Adrenal gland (tissue), 12 donors: ENCODE data around the gene ATG9A. TPM values are rescaled to one million over a fixed set of nuclear protein-coding genes. Genes with fewer than 3 reads are reported as not detected.

Experiments
- DNase-seq, 7 donors: peaks; one replicate each; pipeline ENCODE4 v3.0.0-alpha.2; 2019 to 2020
- H3K27ac ChIP-seq, 5 donors: fragments of 200-600 bp; sonication (generic) in 4 of 5; 1 replicate in 3 of 5; 2 replicates in 2 of 5; pipeline versions ENCODE4 v1.5.1 to v1.8.0; 2016 to 2020; ENCODE audit warnings: mild to moderate bottlenecking in 1 of 5
- H3K27me3 ChIP-seq: fragments of 200-600 bp; 2 replicates; pipeline ENCODE4 v1.8.0; 2021
- H3K36me3 ChIP-seq, 2 donors: fragments of 200-600 bp; replicated peaks in 1 of 2; 1 replicate in 1 of 2; 2 replicates in 1 of 2; pipeline versions ENCODE4 v1.5.1 to v1.8.0; 2018 to 2022
- H3K4me1 ChIP-seq, 2 donors: fragments of 200-600 bp; replicated peaks in 1 of 2; 1 replicate in 1 of 2; 2 replicates in 1 of 2; pipeline versions ENCODE4 v1.5.1 to v1.8.0; 2018 to 2021
- H3K4me3 ChIP-seq, 4 donors: fragments of 200-600 bp; sonication (generic) in 3 of 4; one replicate each; pipeline ENCODE4 v1.5.1; 2016 to 2018
- H3K9me3 ChIP-seq, 3 donors: fragments of 200-600 bp; sonication (generic) in 1 of 3; replicated peaks in 1 of 3; 1 replicate in 2 of 3; 2 replicates in 1 of 3; pipeline versions ENCODE4 v1.5.1 to v1.8.0; 2016 to 2021
- CTCF ChIP-seq, 6 experiments: fragments of 450-650 bp in 4 of 6; fragments of 200-600 bp in 2 of 6; sonication (generic) in 1 of 6; IDR thresholded peaks; 1 replicate in 5 of 6; 2 replicates in 1 of 6; pipeline versions ENCODE4 v1.5.1 to v1.8.0; 2016 to 2021; ENCODE audit warnings: antibody characterized with exemption in 6 of 6, mild to moderate bottlenecking in 2 of 6, moderate library complexity in 1 of 6
- POLR2A ChIP-seq, 2 donors: fragments of 450-650 bp; IDR thresholded peaks; one replicate each; pipeline ENCODE4 v1.6.1; 2017; ENCODE audit warnings: antibody characterized with exemption in 2 of 2, mild to moderate bottlenecking in 2 of 2, moderate library complexity in 1 of 2
- WGBS, 4 donors: extraction: QIAGEN DNeasy Blood & Tissue Kit in 2 of 4; methylation state at CpG; one replicate each; pipeline versions ENCODE4 v1.1.5 to v1.1.7; 2013 to 2017; 5-methylcytosine and 5-hydroxymethylcytosine counted together
- intact Hi-C, 2 donors: fragments of 100-400 bp; cut with DNase I; formaldehyde crosslinking; loops; one replicate each; pipeline versions ENCODE4 v1.14.1 to v1.15.0; 2022 to 2023
- polyA plus RNA-seq, 3 donors: library from polyadenylated mRNA; stranded (reverse); fragments of 200-250 nt in 2 of 3; fragments of 350-450 nt in 1 of 3; fragmentation: Illumina TruSeq in 1 of 3; extraction: RNeasy Lipid Tissue Mini Kit (QIAGEN cat#74804) in 1 of 3; gene quantifications; one replicate each; pipeline ENCODE4 v1.2.3, GENCODE V29; 2013 to 2014
- total RNA-seq, 9 donors: library from RNA; depleted of rRNA in 4 of 9; stranded (reverse); fragments of >200 nt in 4 of 9; fragments of 120-200 nt in 1 of 9; fragmentation: NEBNext Ultra II Directional in 1 of 9; extraction: Animal tissue kit (Norgen Biotek cat#: 25700) in 1 of 9; gene quantifications; one replicate each; pipeline versions ENCODE4 v1.1.0 to v1.2.4, GENCODE V29; 2013 to 2023
- donor health status: healthy with polysubstance abuse.
- donor health status: Bipolar disorder and iron deficiency.
- donor health status: DM: yes; HTN: yes; CAD: no.
- donor health status: DM: no; HTN: no; CAD: no.
- donor health status: DM: no; HTN: no; CAD: no.
- donor health status: DM: yes; HTN: yes; CAD: no.

Gene ATG9A
- total and polyA plus RNA-seq, 12 donors = 13.0 to 73.1 (median 51.3) TPM

GRCh38 chr2:219169930-219170654 lies 59.3 kb downstream of the ATG9A start, which contains the start of gene SLC23A3:
TSS of gene SLC23A3 (minus strand) at chr2:219170029. CDS start at chr2:219169984, 45 bp downstream.
- H3K27ac ChIP-seq = peak within 1 kb of the TSS in 3 of 5 donors; percentile 62 to 85 (median 75)
- peaks cover 0 to 31% of the 10 kb centered on the region in 2 donors for H3K36me3 ChIP-seq
- TF ChIP-seq CTCF (IDR thresholded peaks at IDR 0.05) (no peak), POLR2A (IDR thresholded peaks at IDR 0.05) (no peak)
- H3K4me1 ChIP-seq = peaks cover 0 to 11% of the 10 kb centered on the region in 2 donors
- H3K4me3 ChIP-seq = no peak within 1 kb of the TSS
- 86 to 90% (median 89%) methylated on average over 10 of the region's 10 CpGs for WGBS, 4 donors
- no peaks in the 10 kb centered on the region for H3K27me3 ChIP-seq
- intact Hi-C loops = loop anchor here (5.0 to 10.0 kb wide), 2 partner anchors 42 to 45 kb away; partner anchors contain the start of gene ABCB6 (in 1 of the 2)
- DNase-seq = no peak
- no peaks in the 10 kb centered on the region for H3K9me3 ChIP-seq

Other genes with a start within 250 kb of the ATG9A start
- gene FEV, start 244.5 kb downstream of the ATG9A start, total RNA-seq = 1 to 10 TPM in 3 of 9 donors, under 1 TPM in 2, not detected in 4; 0.22 to 7.2 (median 1.2) TPM
- 10 to 100 TPM in 1 of 3 donors, 1 to 10 TPM in 2; 3.5 to 16.5 (median 5.3) TPM for gene FEV, start 244.5 kb downstream of the ATG9A start, polyA plus RNA-seq
- 1 to 10 TPM in 3 of 9 donors, under 1 TPM in 2, not detected in 4; 0.39 to 6.8 (median 2.1) TPM for gene CRYBA2, start 236.2 kb downstream of the ATG9A start, total RNA-seq
- 10 to 100 TPM in 1 of 3 donors, 1 to 10 TPM in 2; 1.6 to 26.6 (median 7.2) TPM for gene CRYBA2, start 236.2 kb downstream of the ATG9A start, polyA plus RNA-seq
- under 1 TPM in 2 of 9 donors, not detected in 7; 0.04 to 0.06 TPM for gene CFAP65, start 188.1 kb downstream of the ATG9A start, total RNA-seq
- gene CFAP65, start 188.1 kb downstream of the ATG9A start, polyA plus RNA-seq = under 1 TPM; 0.05 to 0.16 (median 0.10) TPM
- gene IHH, start 168.7 kb downstream of the ATG9A start, total RNA-seq = under 1 TPM in 1 of 9 donors, not detected in 8; 0.11 TPM
- under 1 TPM in 1 of 3 donors, not detected in 2; 0.17 TPM for gene IHH, start 168.7 kb downstream of the ATG9A start, polyA plus RNA-seq
- 10 to 100 TPM; 11.9 to 22.9 (median 17.8) TPM for gene NHEJ1, start 68.8 kb downstream of the ATG9A start, total RNA-seq
- gene NHEJ1, start 68.8 kb downstream of the ATG9A start, polyA plus RNA-seq = 10 to 100 TPM in 1 of 3 donors, 1 to 10 TPM in 2; 5.7 to 26.0 (median 7.1) TPM
- gene SLC23A3, start 59.6 kb downstream of the ATG9A start, total RNA-seq = 1 to 10 TPM in 2 of 9 donors, under 1 TPM in 5, not detected in 2; 0.14 to 2.9 (median 0.83) TPM
- gene SLC23A3, start 59.6 kb downstream of the ATG9A start, polyA plus RNA-seq = 1 to 10 TPM in 1 of 3 donors, under 1 TPM in 2; 0.11 to 4.3 (median 0.84) TPM
- 100 to 1,000 TPM in 6 of 9 donors, 10 to 100 TPM in 3; 32.6 to 137 (median 110) TPM for gene CNPPD1, start 52.7 kb downstream of the ATG9A start, total RNA-seq
- gene CNPPD1, start 52.7 kb downstream of the ATG9A start, polyA plus RNA-seq = 10 to 100 TPM; 46.9 to 62.7 (median 61.0) TPM
- gene RETREG2, start 51.4 kb downstream of the ATG9A start, total RNA-seq = 100 to 1,000 TPM in 5 of 9 donors, 10 to 100 TPM in 4; 63.3 to 159 (median 114) TPM
- 10 to 100 TPM; 30.1 to 63.3 (median 47.6) TPM for gene RETREG2, start 51.4 kb downstream of the ATG9A start, polyA plus RNA-seq
- 100 to 1,000 TPM in 1 of 9 donors, 10 to 100 TPM in 8; 28.7 to 156 (median 34.5) TPM for gene ZFAND2B, start 22.9 kb downstream of the ATG9A start, total RNA-seq
- 10 to 100 TPM; 24.7 to 85.5 (median 48.3) TPM for gene ZFAND2B, start 22.9 kb downstream of the ATG9A start, polyA plus RNA-seq
- gene ABCB6, start 10.7 kb downstream of the ATG9A start, total RNA-seq = 10 to 100 TPM; 10.1 to 85.1 (median 26.8) TPM
- gene ABCB6, start 10.7 kb downstream of the ATG9A start, polyA plus RNA-seq = 10 to 100 TPM; 22.4 to 73.3 (median 71.2) TPM
- 10 to 100 TPM; 11.5 to 60.1 (median 36.8) TPM for gene ANKZF1, start 170 bp upstream of the ATG9A start, total RNA-seq
- gene ANKZF1, start 170 bp upstream of the ATG9A start, polyA plus RNA-seq = 10 to 100 TPM; 15.0 to 93.1 (median 50.4) TPM
- 10 to 100 TPM in 7 of 9 donors, 1 to 10 TPM in 2; 6.3 to 25.0 (median 14.2) TPM for gene GLB1L, start 15.8 kb upstream of the ATG9A start, total RNA-seq
- gene GLB1L, start 15.8 kb upstream of the ATG9A start, polyA plus RNA-seq = 10 to 100 TPM; 12.6 to 18.1 (median 14.9) TPM
- gene STK16, start 15.8 kb upstream of the ATG9A start, total RNA-seq = 10 to 100 TPM; 19.2 to 55.8 (median 26.8) TPM
- gene STK16, start 15.8 kb upstream of the ATG9A start, polyA plus RNA-seq = 10 to 100 TPM; 24.7 to 27.1 (median 26.8) TPM
- gene TUBA4B, start 23.6 kb upstream of the ATG9A start, total RNA-seq = under 1 TPM in 1 of 9 donors, not detected in 8; 0.14 TPM
- gene TUBA4B, start 23.6 kb upstream of the ATG9A start, polyA plus RNA-seq = under 1 TPM in 1 of 3 donors, not detected in 2; 0.07 TPM
- 100 to 1,000 TPM in 1 of 9 donors, 10 to 100 TPM in 8; 16.6 to 207 (median 26.4) TPM for gene TUBA4A, start 24.3 kb upstream of the ATG9A start, total RNA-seq
- 100 to 1,000 TPM in 1 of 3 donors, 10 to 100 TPM in 2; 13.4 to 741 (median 39.6) TPM for gene TUBA4A, start 24.3 kb upstream of the ATG9A start, polyA plus RNA-seq
- 100 to 1,000 TPM in 8 of 9 donors, 10 to 100 TPM in 1; 80.6 to 180 (median 134) TPM for gene DNAJB2, start 49.7 kb upstream of the ATG9A start, total RNA-seq
- 100 to 1,000 TPM; 126 to 201 (median 145) TPM for gene DNAJB2, start 49.7 kb upstream of the ATG9A start, polyA plus RNA-seq
- 100 to 1,000 TPM in 1 of 9 donors, 10 to 100 TPM in 2, 1 to 10 TPM in 4, under 1 TPM in 1, not detected in 1; 0.39 to 106 (median 8.9) TPM for gene PTPRN, start 79.8 kb upstream of the ATG9A start, total RNA-seq
- 10 to 100 TPM in 2 of 3 donors, 1 to 10 TPM in 1; 8.5 to 45.3 (median 26.7) TPM for gene PTPRN, start 79.8 kb upstream of the ATG9A start, polyA plus RNA-seq
- not detected for gene RESP18, start 103.1 kb upstream of the ATG9A start, total RNA-seq
- not detected for gene RESP18, start 103.1 kb upstream of the ATG9A start, polyA plus RNA-seq
- gene DNPEP, start 158.3 kb upstream of the ATG9A start, total RNA-seq = 10 to 100 TPM; 33.5 to 59.2 (median 50.6) TPM
- gene DNPEP, start 158.3 kb upstream of the ATG9A start, polyA plus RNA-seq = 100 to 1,000 TPM in 1 of 3 donors, 10 to 100 TPM in 2; 30.0 to 107 (median 93.9) TPM
- 10 to 100 TPM in 3 of 9 donors, 1 to 10 TPM in 5, under 1 TPM in 1; 0.94 to 46.5 (median 7.9) TPM for gene DES, start 188.7 kb upstream of the ATG9A start, total RNA-seq
- 100 to 1,000 TPM in 1 of 3 donors, 10 to 100 TPM in 2; 58.4 to 283 (median 60.1) TPM for gene DES, start 188.7 kb upstream of the ATG9A start, polyA plus RNA-seq
- 10 to 100 TPM in 1 of 9 donors, 1 to 10 TPM in 6, under 1 TPM in 2; 0.66 to 14.8 (median 4.1) TPM for gene SPEG, start 205.2 kb upstream of the ATG9A start, total RNA-seq
- 100 to 1,000 TPM in 1 of 3 donors, 10 to 100 TPM in 1, 1 to 10 TPM in 1; 4.3 to 178 (median 40.1) TPM for gene SPEG, start 205.2 kb upstream of the ATG9A start, polyA plus RNA-seq